MCF 10A (cell line): ENCODE data around the gene TMPRSS11D. TPM values are rescaled to one million over a fixed set of nuclear protein-coding genes. Genes with fewer than 3 reads are reported as not detected.

Experiments used
- BruUV-seq: library from RNA; stranded (reverse); fragments of 400-500 nt; replicated peaks from 2 replicates; lab custom pipeline; 2021; lab: Mats Ljungman, UMichigan
- CTCF ChIA-PET: fragments of 300-600 bp; sonication (Branson Sonifier 250); formaldehyde crosslinking; extraction: SDS; loops from one replicate; lab custom pipeline; 2021; ENCODE audit warnings: antibody characterized with exemption, inconsistent platforms; lab: Yijun Ruan, JAX
- POLR2A ChIA-PET: fragments of 300-600, 350-650 bp; sonication (Branson Sonifier 250); formaldehyde crosslinking; extraction: SDS; loops from one replicate; lab custom pipeline; 2020; ENCODE audit warnings: antibody characterized with exemption, inconsistent platforms; lab: Yijun Ruan, JAX
- DNase-seq: peaks from one replicate; pipeline ENCODE4 v3.0.0-alpha.2; 2018; ENCODE audit not compliant: unreplicated experiment
- H3K27ac Mint-ChIP-seq: one replicate; pipeline ENCODE4 v1.8.0; 2022; ENCODE audit warnings: mild to moderate bottlenecking, low read depth, mixed read lengths; ENCODE audit not compliant: unreplicated experiment
- H3K27me3 Mint-ChIP-seq: one replicate; pipeline ENCODE4 v1.8.0; 2022; ENCODE audit warnings: mixed read lengths; ENCODE audit not compliant: insufficient read depth, unreplicated experiment
- H3K36me3 Mint-ChIP-seq: one replicate; pipeline ENCODE4 v1.8.0; 2022; ENCODE audit warnings: mild to moderate bottlenecking, moderate library complexity, mixed read lengths; ENCODE audit not compliant: insufficient read depth, unreplicated experiment
- H3K4me1 Mint-ChIP-seq: one replicate; pipeline ENCODE4 v1.8.0; 2022; ENCODE audit warnings: mixed read lengths; ENCODE audit not compliant: insufficient read depth, unreplicated experiment
- H3K4me3 Mint-ChIP-seq: one replicate; pipeline ENCODE4 v1.8.0; 2022; ENCODE audit warnings: mild to moderate bottlenecking, moderate library complexity, mixed read lengths; ENCODE audit not compliant: unreplicated experiment
- H3K9me3 Mint-ChIP-seq: one replicate; pipeline ENCODE4 v1.8.0; 2022; ENCODE audit warnings: mixed read lengths; ENCODE audit not compliant: unreplicated experiment
- intact Hi-C: fragments of 100-400 bp; cut with micrococcal nuclease; formaldehyde crosslinking; loops from 2 replicates; pipeline ENCODE4 v1.14.1; 2022
- total RNA-seq: library from RNA; stranded (reverse); gene quantifications from 2 replicates; pipeline ENCODE4 v1.2.3, GENCODE V29; 2022
- TF ChIP-seq, protein P1 (sequence below): fragments of 200-600 bp; IDR thresholded peaks from one replicate; pipeline ENCODE4 v1.8.0; 2022; ENCODE audit warnings: antibody characterized with exemption, mild to moderate bottlenecking; ENCODE audit not compliant: unreplicated experiment

Gene TMPRSS11D
- total RNA-seq, 1 experiment from 2014 or later: not detected

DNA sequence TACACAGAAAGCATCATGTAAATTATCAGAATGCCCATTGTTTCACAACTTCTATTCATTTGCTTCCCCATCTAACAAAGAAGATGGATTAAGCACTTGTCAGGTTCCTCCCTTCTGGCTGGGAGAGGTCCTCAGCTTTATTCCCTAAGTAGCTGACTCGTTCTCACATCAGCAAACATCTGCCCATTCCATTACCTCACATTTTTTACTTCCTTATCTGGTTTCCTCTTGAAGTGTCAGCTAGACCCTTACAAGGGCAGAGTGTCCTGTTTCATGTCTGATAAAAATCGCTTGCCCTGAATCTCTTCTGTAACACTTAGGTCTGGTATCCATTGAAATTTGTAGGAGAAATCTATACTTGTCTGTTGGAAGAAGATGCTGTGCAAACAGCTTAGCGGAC lies 44.7 kb upstream of the TMPRSS11D start:
- no peak overlapping the region for H3K27ac Mint-ChIP-seq
- H3K36me3 Mint-ChIP-seq: no peaks in the 10 kb centered on the region
- peaks cover 19% of the 10 kb centered on the region for H3K4me1 Mint-ChIP-seq
- peak; percentile 14 for DNase-seq
- H3K27me3 Mint-ChIP-seq: no peaks in the 10 kb centered on the region
- no peak overlapping the region for H3K4me3 Mint-ChIP-seq
- intact Hi-C loops: no loop called here
- CTCF ChIA-PET: interaction anchor here (0.8 to 4.1 kb wide), 4 partner anchors 10 to 247 kb away, joined by 3 to 25 read pairs (median 6); no protein-coding TSS in a partner anchor
- POLR2A ChIA-PET: interaction anchor here (0.7 to 1.1 kb wide), 2 partner anchors 28 to 228 kb away, joined by 3 to 5 read pairs; partner anchors contain the start of gene UBA6
- H3K9me3 Mint-ChIP-seq: no peaks in the 10 kb centered on the region
- no TSS peak for BruUV-seq
- TF ChIP-seq, protein P1, sequence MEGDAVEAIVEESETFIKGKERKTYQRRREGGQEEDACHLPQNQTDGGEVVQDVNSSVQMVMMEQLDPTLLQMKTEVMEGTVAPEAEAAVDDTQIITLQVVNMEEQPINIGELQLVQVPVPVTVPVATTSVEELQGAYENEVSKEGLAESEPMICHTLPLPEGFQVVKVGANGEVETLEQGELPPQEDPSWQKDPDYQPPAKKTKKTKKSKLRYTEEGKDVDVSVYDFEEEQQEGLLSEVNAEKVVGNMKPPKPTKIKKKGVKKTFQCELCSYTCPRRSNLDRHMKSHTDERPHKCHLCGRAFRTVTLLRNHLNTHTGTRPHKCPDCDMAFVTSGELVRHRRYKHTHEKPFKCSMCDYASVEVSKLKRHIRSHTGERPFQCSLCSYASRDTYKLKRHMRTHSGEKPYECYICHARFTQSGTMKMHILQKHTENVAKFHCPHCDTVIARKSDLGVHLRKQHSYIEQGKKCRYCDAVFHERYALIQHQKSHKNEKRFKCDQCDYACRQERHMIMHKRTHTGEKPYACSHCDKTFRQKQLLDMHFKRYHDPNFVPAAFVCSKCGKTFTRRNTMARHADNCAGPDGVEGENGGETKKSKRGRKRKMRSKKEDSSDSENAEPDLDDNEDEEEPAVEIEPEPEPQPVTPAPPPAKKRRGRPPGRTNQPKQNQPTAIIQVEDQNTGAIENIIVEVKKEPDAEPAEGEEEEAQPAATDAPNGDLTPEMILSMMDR: no peak

DNA sequence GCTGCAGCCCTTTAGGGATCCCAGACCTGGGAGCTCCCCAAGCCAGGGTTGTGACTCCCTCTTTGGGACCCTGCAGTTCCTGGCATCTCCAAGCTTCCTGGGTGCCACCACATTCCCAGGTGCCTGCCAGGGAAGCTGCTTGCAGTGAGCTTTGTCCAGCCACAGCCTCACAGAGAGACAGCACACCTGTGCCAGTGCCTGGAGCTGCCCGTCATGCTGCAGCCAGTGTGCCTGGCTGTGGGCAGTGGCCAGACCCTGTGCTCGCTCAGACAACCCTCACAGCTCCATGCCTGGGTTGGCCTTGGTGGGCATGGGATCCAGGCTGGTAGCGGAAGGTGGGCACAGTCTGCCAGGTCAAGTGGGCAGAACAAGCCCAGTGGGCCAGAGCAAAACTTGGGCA lies 43.4 kb upstream of the TMPRSS11D start:
- peaks cover 24% of the 10 kb centered on the region for H3K4me1 Mint-ChIP-seq
- H3K4me3 Mint-ChIP-seq: no peak overlapping the region
- no peaks in the 10 kb centered on the region for H3K36me3 Mint-ChIP-seq
- ChIA-PET CTCF (interaction anchor here (0.7 to 4.1 kb wide), 2 partner anchors 9 to 17 kb away, joined by 3 to 25 read pairs; no protein-coding TSS in a partner anchor), POLR2A (no interaction called here)
- intact Hi-C loops: no loop called here
- no peaks in the 10 kb centered on the region for H3K9me3 Mint-ChIP-seq
- TF ChIP-seq, protein P1: no peak
- no peak overlapping the region for H3K27ac Mint-ChIP-seq
- BruUV-seq: no TSS peak
- no peak for DNase-seq
- no peaks in the 10 kb centered on the region for H3K27me3 Mint-ChIP-seq

DNA sequence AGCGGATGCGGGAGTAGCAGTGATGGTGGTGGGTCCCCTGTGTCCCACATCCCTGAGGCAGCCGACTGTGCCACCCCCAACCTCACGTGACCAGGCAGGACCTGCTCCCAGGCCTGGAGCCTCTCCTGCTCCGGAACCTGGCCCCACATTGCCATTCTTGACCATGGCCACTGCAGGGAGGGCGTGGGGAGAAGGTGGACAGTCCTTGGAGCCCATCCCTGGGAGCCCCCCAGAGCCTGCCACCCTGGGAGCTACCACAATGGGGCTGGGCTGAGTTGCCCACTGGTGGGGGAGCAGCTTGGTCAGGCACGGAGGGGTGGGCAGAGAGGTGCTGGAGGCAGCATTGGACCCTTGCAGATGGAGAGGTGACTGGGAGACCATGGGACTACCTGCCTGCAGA lies 42.7 kb upstream of the TMPRSS11D start:
- no peaks in the 10 kb centered on the region for H3K9me3 Mint-ChIP-seq
- no peaks in the 10 kb centered on the region for H3K27me3 Mint-ChIP-seq
- intact Hi-C loops: no loop called here
- TF ChIP-seq, protein P1: no peak
- H3K36me3 Mint-ChIP-seq: no peaks in the 10 kb centered on the region
- no TSS peak for BruUV-seq
- DNase-seq: no peak
- no peak overlapping the region for H3K4me3 Mint-ChIP-seq
- peaks cover 24% of the 10 kb centered on the region for H3K4me1 Mint-ChIP-seq
- ChIA-PET CTCF (interaction anchor here (0.5 to 4.1 kb wide), 3 partner anchors 9 to 456 kb away, joined by 3 to 25 read pairs (median 3); no protein-coding TSS in a partner anchor), POLR2A (no interaction called here)
- H3K27ac Mint-ChIP-seq: no peak overlapping the region

DNA sequence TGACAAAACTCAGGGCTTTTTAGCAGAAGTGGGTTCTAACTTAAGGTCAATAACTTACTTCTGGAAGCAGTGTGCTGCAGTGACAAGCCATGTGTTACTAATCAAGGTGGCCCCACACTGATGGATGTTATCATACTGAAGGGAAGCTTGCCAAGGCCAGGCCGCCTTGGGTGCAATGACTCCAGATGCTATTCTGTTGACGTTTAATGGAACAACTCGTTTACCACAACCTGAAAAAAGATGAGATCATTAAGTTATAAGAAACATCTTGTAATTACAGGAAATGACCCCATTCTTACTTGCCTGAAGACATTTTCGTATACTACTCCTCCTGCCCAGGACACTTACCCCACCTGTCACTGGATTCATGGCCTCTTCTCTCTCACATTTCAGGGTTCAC lies 38.9 kb upstream of the TMPRSS11D start:
- H3K27me3 Mint-ChIP-seq: no peaks in the 10 kb centered on the region
- H3K9me3 Mint-ChIP-seq: no peaks in the 10 kb centered on the region
- no peak for DNase-seq
- TF ChIP-seq, protein P1: no peak
- ChIA-PET POLR2A (no interaction called here), CTCF (no interaction called here)
- H3K27ac Mint-ChIP-seq: no peak overlapping the region
- intact Hi-C loops: no loop called here
- peaks cover 5% of the 10 kb centered on the region for H3K4me1 Mint-ChIP-seq
- no TSS peak for BruUV-seq
- H3K4me3 Mint-ChIP-seq: no peak overlapping the region
- H3K36me3 Mint-ChIP-seq: no peaks in the 10 kb centered on the region
